NCI-H1105 treated with DMSO at 0.1 percent for 48 hours (cell line): ENCODE results near the gene PARD6A.

ENCODE experiments used
- DNase-seq: peaks from one replicate; lab custom pipeline; 2025; lab: John Stamatoyannopoulos, UW

The PARD6A gene

DNA sequence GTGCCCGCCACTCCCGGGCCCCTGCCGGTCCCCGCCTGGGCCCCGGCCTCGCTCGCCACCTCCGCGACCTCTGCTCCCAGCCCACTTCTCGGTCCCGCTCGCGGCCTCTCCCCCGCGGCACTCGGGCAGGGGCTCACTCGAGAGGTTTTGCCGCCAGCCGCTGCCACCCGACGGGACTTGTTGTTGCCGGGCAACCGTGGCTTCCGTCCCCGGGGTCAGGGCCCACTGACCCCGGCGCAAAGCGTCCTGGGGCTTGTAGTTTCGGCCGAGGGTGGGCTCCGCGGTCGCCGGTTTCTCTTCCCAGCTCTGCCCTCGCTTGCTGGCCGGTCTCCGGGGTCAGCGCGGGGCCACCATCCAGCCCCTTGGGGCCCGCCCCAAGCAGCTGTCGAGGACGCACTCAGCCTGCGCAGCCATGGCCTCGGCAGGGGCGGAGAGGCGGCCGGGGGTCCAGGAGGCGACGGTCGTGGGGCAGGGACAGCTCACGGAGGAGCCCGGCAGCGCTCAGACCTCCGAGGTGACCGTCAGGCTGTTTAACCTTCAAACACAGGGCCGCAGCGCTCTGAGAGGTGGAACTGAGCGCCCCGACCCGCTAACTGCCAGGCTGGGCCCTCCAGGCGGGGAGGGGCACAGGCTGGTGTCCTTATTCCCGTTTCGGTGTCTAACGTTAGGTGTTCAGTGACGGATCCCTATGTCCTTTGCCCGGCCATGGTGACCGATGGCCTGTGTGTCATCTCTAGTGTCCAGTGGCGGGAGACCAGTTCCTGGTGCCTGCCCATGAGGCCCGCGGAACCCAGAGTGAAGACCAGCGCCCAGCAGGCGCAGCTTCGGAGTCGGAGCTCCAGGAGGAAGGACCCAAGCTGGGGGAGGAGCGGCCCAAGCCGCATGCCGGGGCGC lies 6.0 kb downstream of the PARD6A start, which contains the start of the genes C16orf86 and ENKD1:
TSS of gene C16orf86 (plus strand) at position 256 of the 894 bp plus-strand sequence. CDS start at position 413, 157 bp downstream.
TSS of gene ENKD1 (minus strand) at position 192 of the 894 bp plus-strand sequence. CDS start 308 bp downstream, outside the sequence.
- peak; percentile 59 for DNase-seq

DNA sequence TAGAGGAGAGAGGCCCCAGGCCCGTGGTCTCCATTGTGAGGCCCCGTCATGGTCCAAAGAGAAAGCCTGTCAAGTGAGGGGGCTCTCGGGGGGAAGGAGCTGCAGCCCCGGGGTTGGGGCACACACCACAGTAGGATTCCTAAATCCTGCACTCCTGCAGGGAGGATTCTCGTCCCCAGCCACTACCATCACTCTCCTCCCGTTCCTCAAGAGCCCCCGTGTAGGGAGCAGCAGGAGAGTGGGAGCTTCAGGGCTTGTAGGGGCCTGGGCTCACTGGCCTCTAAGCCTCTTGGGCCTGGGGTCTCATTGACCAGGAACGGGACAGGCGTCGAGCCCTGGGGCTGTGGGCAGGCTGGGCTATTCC lies 6.7 kb downstream of the PARD6A start:
- DNase-seq, result no peak

DNA sequence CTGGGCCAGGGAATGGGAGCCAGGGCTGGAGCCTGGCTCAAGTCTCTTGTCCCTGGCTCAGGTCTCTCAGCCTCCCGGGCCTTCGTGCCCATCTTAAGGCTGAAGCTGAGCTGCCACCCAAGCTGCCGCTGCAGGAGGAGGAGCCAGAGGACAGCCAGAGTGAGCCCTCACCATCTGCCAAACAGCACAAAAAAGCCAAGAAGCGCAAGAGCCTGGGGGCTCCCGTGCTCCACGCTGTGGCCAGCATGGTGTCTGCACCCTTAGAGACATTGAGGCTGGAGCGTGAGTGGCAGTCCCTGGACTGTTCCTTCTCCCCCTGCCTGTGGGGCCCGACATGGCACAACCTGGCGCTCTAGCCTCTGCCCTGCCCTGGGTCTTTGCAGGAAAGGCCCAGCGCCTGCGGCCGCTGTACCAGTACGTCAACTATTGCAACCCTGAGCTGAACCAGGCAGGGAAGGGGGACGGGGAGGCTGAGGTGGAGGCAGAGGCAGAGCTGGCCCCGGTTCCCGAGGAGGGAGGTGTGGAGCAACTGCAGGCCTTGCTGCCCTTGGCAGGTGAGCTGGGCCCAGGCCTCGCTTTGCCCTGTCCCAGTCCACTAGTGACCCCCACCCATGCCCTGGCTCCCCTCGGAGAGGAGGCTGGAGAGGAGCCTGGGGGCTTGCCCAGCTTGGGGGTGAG lies 7.2 kb downstream of the PARD6A start:
- DNase-seq, result peak; percentile 62

DNA sequence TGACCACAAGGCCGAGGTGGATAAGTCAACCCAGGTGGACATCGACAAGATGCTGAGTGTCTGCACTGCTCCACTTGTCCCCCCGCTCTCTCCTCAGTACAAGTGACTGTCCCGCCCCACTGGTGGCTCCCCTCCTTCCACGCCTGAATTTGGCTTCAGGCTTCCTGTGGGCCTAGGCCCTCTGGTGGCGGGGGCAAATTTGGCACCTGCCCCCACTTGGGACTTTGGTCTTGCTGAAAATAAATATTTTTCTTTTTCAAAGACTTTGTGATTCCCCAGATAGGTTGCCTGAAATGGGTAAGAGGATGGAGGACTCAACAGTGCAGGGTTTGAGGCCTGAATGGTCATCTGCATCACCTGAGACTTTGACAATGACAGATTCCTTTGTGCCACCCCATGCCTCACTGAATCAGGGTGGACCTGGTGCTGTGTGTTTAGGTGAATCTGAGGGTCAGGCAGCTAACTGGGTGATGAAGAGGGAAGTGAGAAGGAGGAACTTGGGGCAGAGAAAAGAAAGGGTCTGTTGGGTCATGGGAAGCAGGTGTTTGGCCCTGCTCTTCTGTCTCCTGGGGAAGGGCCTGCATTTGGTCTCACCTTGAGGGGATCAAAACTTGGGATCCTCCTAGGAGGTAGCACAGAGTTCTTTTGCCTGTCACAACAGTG lies 7.9 kb downstream of the PARD6A start:
- DNase-seq, result no peak

DNA sequence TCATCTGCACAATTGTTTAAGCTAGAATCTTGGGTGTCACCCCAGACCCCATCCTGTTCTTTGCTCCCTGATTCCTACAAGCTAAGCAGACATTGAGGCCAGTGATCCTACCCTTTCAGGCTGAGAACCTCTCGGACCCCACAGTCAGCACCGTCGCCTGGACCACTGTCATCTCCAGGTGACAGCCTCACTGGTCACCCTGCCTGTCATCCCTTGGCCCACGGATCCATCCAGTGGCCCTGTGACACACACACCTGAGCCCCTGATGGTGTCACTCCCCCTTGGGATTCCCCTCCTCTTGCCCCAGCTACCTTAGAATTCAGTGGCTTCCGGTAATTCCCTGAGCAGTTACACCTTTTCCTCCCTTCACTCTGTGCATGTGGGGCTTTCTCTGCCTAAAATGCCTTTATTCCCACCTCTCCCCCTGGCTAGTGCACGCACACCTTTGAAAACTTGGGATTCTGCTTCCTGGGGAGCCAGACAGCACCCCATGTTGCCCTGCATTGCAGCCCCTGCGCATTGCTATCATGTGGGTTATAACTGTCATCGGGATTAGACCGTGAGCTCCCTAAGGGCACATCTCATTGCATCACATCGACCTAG lies 8.8 kb downstream of the PARD6A start:
- DNase-seq, result no peak

DNA sequence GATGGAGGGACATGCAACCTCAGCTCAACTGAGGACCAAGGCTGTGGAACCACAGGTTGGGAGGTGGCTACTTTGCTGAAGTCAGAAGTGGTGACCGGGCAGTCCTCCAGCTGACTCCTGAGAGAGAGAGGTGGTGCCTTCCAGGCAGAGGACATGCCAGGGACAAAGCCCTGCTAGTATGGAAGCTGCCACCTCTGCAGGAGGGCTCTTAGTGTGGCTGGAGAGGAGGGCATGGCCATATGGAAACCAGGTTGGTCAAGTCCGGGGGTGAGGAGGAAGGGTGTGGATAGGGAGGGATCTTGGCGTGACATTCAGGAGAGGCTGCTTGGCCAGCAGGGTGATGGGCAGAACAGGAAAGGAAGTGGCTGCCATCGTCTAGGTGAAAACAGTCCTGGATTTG lies 11.5 kb downstream of the PARD6A start:
- DNase-seq, result no peak

DNA sequence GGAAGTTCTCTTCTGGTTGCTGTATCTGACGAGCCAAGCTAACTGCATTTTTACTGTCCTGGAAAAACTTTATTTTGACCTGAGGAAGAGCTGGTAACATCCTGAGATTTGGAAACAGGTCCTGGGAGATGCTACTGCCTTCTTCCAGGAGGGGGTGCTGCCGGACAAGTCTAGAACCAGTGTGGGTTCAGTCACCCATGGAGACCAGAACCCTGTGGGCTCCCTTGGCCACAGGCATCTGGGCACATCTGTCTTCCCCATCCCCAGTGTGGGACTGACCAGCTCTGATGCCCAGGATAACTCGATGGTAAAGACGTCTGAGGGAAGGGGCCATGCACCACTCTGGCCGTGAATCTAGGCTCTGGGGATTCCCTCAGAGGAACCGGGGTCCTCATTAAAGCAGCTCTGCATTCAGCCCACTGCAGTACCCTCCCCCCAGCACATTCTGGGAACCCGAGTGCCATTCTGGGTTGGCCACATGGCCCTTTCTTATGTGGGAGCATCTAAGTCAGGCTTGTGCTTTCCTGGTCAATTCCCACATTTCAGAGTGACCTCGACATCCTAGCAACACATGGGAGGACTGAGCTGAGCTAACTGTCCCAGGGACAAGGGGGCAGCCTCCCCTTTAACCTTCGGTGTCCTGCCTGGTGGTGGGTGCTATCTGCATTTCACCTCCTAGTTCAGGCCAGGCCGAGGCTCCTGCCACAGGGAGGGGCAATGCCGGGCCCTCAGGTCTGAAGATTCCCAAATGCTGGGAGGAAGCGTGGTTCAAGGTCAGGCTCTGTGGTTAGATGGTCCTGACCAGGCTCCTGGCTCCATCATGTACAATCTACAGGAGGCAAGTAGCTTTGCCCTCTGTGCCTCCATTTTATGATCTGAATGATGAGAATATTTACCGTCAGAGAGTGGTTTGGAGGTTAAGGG lies 12.2 kb downstream of the PARD6A start:
- no peak for DNase-seq

DNA sequence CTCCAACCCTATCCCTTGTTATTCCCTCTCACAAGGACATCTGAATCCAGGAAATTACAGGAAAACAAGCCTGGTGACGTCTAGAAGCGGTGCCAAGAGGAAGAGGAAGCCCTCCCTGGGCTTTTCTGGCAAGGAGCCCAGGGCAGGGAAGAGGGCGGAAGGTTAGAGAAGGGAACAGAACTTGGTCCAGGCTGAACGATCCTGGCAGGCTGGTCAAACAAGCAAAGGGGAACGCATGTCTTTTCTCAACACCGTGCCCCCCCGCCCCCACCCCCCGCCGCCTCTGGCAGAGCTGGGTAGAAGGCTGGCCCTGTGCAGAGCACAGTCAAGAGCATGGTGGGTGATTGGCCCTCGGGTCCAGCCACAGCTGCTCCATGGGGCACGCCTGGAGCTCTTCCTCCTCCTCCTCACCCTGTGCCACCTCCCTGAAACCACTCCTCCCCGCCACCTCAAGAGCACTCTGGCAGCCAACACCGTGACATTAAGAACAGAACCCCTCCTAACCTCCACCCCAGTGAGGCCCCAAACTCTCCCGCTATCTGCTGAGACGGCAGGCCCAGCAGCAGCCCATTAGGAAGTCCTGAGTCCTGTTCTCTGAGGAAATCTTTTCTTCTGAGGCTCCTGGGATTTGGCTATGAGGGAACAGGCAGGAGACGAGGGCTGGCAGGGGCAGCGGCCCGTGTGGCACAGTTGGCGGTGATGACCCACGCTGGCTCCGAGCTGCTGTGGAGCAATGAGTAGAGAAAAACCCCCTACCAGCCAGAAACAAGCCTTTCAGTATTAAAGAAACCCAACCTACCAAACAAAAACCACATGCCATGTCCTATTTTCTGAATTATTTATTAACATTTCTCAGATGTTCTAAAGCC lies 13.2 kb downstream of the PARD6A start:
- DNase-seq, result peak; percentile 28

DNA sequence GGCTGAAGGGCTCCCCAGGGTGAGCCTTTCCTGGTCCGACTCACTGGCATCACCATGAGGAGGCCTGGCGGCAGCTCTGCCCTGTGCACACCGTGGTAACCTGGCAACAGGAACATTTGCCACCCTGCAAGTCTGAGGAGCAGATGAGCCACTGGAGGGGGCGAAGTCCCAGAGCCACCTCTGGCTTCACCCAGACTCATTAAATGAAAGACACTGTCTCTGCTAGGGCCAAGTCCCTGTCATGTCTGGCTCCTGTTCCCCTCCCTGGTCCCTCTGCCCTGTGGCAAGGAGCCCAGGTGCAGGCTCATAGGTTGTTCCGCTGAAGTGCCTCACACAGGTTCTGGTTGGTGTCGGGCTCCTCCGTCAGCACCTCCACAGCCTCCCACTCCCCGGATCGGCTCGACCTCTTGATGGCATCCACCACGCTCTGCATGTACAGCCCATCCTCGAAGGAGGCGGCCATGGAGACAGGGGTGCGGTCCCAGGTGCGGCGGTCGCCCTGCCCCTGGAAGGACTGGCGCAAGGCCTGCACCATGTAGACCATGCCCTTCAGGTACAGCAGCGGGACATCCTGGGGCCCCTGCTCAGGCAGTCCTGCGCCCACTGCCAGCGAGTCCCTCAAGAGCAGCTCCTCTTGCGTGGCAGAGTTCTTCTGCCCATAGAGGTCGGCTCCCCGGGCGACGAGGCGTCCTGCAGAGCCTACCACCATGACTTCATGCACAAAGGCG lies 14.3 kb downstream of the PARD6A start:
- DNase-seq, result no peak

DNA sequence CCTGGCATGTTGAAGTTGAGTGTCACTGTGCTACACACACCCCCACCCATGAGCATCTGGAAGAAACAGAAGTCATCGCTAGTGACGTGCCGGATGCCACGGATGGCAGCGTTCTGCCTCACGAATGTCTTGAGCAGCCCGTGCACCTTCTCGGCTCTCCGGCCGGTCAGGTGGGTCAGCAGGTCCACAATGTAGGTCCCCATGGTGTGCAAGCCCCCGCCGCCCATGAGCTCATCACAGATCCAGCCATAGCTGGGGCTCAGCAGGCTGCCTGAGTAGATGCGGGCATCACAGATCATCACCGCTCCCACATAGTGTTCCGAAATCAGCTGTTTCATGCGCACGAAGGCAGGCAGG lies 14.8 kb downstream of the PARD6A start:
- DNase-seq, result no peak

DNA sequence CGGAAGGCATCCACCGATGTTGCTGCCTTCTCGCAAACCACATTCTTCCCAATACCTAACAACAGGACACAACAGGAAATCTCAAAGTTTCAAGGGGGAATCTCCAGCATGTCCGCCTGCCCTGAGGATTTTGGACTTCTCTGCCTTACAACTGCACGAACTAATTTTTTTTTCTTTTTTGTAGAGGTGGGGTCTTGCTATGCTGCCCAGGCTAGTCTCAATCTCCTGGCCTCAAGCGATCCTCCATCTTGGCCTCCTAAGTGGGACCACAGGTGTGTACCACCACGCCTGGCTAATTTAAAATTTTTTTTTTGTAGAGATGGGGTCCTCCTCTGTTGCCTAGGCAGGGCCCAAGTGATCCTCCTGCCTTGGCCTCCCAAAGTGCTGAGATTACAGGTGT lies 15.2 kb downstream of the PARD6A start:
- DNase-seq, result no peak

DNA sequence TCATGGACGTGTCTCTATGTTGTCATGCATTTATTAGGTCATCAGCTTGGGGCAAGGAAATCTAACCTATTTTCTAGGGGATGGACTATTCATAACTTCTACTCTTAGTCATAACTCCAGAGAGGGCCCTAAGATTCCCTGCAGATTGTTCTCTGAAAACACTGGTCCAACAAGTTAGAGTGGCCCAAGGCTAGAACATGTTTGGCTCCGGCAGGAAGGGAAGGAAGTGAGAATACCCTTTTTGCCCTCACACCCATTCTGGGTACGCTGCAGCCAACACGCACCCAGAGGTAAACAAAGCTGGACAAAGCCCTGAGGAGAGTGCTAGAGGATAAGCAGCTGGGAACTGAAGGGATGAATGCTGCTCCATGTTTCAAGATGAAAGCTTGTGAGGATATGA lies 15.8 kb downstream of the PARD6A start:
- no peak for DNase-seq

DNA sequence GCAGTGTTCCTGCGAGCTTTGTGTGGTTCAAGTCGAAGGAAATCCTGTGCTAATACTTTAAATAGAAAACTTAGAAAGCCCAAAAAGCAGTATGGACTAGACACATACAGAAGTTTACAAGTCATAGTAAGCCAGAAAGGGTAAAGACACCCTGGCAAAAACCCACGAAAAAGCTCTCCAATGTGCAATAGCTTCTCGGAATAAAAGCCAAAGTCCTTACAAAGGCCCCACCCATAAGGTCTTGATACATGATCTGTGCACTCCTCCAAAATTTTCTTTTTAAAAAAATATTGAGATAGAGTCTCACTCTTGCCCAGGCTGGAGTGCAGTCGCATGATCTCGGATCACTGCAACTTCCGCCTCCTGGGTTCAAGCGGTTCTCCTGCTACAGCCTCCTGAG lies 16.2 kb downstream of the PARD6A start:
- DNase-seq, result no peak

DNA sequence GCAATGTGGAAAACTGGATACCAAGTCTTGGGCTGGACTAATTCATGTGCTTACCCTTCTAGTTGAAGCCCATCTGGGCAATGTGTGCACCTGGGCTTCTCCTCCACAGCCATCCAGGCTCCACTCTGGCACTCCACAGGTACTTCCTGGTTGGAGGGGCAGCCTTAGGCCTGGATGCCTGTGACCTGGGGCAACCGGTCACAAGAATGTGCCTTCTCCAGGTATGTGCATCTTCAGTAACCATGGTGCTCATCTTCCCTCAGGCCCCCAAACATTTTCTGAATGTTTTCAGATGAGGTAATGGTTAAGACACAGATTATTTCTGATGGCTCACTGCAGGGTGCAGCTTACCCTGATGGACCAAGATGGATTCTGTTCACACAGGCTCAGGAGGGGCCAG lies 17.0 kb downstream of the PARD6A start:
- DNase-seq, result no peak

DNA sequence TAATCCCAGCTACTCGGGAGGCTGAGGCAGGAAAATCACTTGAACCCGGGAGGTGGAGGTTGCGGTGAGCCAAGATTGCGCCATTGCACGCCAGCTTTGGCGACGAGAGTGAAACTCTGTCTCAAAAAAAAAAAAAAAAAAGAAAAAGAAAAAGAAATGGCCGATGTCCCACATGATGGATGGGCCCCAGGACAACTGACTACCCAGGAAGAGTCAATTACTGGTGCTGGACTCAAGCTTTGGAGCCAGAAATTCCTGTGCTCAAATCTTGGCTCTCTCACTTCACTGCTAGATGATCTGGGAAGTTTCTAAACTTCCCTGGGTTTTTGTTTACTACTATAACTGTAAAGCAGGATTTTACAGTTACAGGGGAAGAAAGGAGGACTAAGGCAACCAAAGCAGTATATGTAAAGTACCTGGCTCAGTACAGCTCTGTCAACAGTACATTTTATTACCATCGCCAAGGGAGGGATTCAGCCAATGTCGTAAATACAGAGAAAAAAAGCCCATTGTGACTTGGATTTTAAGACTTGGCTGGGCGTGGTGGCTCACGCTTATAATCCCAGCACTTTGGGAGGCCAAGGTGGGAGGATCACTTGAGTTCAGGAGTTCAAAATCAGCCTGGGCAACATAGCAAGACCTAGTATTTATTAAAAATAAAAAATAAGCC lies 17.7 kb downstream of the PARD6A start:
- DNase-seq, result no peak

DNA sequence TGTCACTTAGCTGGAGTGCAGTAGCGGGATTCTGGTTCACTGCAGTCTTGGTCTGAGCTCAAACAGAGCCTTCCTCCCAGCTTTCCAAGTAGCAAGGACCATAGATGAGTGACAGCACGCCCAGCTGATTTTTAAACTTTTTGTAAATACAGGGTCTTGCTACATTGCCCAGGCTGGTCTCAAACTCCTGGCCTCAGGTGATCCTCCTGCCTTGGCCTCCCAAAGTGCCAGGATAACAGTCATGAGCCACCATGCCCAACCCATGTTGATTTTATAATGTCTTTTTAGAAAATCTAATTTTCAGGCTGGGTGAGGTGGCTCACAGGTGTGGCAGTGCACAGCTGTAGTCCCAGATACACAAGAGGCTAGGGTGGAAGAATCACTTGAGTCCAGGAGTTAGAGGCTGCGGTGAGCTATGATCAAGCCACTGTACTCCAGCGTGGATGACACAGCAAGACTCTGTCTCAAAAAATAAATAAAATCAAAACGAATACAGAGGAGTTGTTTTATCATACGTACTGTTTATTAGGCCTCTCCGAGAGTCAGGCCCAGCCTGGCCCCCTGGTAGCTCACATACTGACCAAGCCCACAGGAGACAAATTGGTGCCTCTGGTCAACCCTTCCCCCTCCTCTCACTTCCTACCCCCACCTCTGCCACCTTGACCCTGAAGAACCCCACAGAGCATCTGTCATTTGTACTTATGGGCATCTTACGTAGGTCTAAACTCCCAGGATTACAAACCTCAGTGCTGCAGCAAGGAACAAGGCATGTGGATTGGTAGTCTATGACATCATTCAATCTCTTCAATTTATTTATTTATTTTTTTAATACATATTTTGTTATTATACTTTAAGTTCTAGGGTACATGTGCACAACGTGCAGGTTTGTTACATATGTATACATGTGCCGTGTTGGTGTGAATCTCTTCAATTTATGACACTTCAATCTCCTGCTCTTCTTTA lies 19.5 kb downstream of the PARD6A start:
- no peak for DNase-seq

DNA sequence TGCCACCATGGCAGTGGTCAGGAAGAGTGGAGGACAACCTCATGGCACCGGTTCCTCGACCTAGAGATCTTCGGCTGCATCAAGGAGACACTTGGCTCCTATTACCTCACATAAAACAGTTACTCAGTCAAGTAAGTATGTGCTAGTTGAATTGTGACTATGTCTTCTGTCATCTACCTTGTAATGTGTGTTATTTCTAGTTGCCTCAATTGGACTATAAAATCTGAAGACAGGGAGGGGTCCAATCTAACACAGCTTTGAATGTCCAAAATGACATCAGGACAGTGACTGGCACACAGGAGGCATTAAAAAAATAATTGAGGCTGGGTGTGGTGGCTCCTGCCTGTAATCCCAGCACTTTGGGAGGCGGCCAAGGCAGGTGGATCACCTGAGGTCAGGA lies 23.0 kb downstream of the PARD6A start:
- DNase-seq, result no peak
